HEK293 (cell line): Measurements from ENCODE around the gene UGT1A10.

ENCODE experiments used
- CTCF ChIA-PET: fragments of 350-600 bp; formaldehyde crosslinking; extraction: SDS; loops from one replicate; lab custom pipeline; 2021; ENCODE audit warnings: antibody characterized with exemption; lab: Yijun Ruan, JAX
- POLR2A ChIA-PET: fragments of 300-600 bp; formaldehyde crosslinking; extraction: SDS; loops from one replicate; lab custom pipeline; 2020; ENCODE audit warnings: antibody characterized with exemption, inconsistent platforms; lab: Yijun Ruan, JAX
- H3K27ac ChIP-seq: fragments of 200-500 bp; sonication (Bioruptor generic); 2 replicates; pipeline ENCODE4 v1.5.1; 2014; ENCODE audit warnings: low read depth, low read length, control low read depth, inconsistent platforms; ENCODE audit errors: extremely low read depth
- H3K36me3 ChIP-seq, 2 experiments: fragments of 200-500 bp in 1 of 2; sonication (Bioruptor generic) in 1 of 2; 1 replicate in 1 of 2; 2 replicates in 1 of 2; pipeline ENCODE4 v1.5.1; 2014 to 2017; ENCODE audit warnings: inconsistent platforms in 2 of 2, low read length in 2 of 2; ENCODE audit not compliant: control insufficient read depth in 2 of 2, insufficient read depth in 1 of 2
- H3K4me1 ChIP-seq: fragments of 200-500 bp; sonication (Bioruptor generic); 2 replicates; pipeline ENCODE4 v1.5.1; 2014; ENCODE audit warnings: mild to moderate bottlenecking, low read length, inconsistent platforms; ENCODE audit not compliant: control insufficient read depth, insufficient read depth
- H3K4me3 ChIP-seq: 2 replicates; pipeline ENCODE4 v1.5.1; 2011; ENCODE audit warnings: low read depth, mild to moderate bottlenecking, control low read depth, low read length, moderate library complexity
- H3K9me3 ChIP-seq: fragments of 200-500 bp; sonication (Bioruptor generic); 2 replicates; pipeline ENCODE4 v1.5.1; 2014; ENCODE audit warnings: low read depth, low read length, inconsistent platforms; ENCODE audit not compliant: control insufficient read depth, insufficient read depth
- IKZF3 ChIP-seq: fragments of 450-650 bp; IDR thresholded peaks from 2 replicates; pipeline ENCODE4 v1.5.0; 2018; ENCODE audit warnings: missing biosample characterization, mild to moderate bottlenecking, missing genetic modification characterization, moderate library complexity
- SP2 ChIP-seq: fragments of 450-650 bp; formaldehyde crosslinking; IDR thresholded peaks from 2 replicates; pipeline ENCODE4 v1.5.1; 2016; ENCODE audit warnings: missing biosample characterization, missing genetic modification characterization
- ZFHX2 ChIP-seq: fragments of 450-650 bp; formaldehyde crosslinking; conservative IDR thresholded peaks from 2 replicates; pipeline ENCODE4 v1.5.1; 2016; ENCODE audit warnings: missing biosample characterization, missing genetic modification characterization
- ZNF121 ChIP-seq: fragments of 450-650 bp; formaldehyde crosslinking; IDR thresholded peaks from 2 replicates; pipeline ENCODE4 v1.5.1; 2016; ENCODE audit warnings: missing biosample characterization, missing genetic modification characterization
- ZNF157 ChIP-seq: fragments of 450-650 bp; formaldehyde crosslinking; IDR thresholded peaks from 2 replicates; pipeline ENCODE4 v1.5.1; 2016; ENCODE audit warnings: missing biosample characterization, missing genetic modification characterization
- ZNF175 ChIP-seq: fragments of 450-650 bp; formaldehyde crosslinking; IDR thresholded peaks from 2 replicates; pipeline ENCODE4 v1.5.1; 2016; ENCODE audit warnings: missing biosample characterization, missing genetic modification characterization
- ZNF324 ChIP-seq: fragments of 450-650 bp; formaldehyde crosslinking; IDR thresholded peaks from 2 replicates; pipeline ENCODE4 v1.5.1; 2016; ENCODE audit warnings: missing biosample characterization, missing genetic modification characterization
- ZNF501 ChIP-seq: fragments of 450-650 bp; formaldehyde crosslinking; IDR thresholded peaks from 2 replicates; pipeline ENCODE4 v1.5.1; 2016; ENCODE audit warnings: missing biosample characterization, missing genetic modification characterization
- ZNF785 ChIP-seq: fragments of 450-650 bp; formaldehyde crosslinking; IDR thresholded peaks from 2 replicates; pipeline ENCODE4 v1.5.1; 2016; ENCODE audit warnings: missing biosample characterization, missing genetic modification characterization
- TF ChIP-seq, protein P1 (sequence below): fragments of 450-650 bp; formaldehyde crosslinking; IDR thresholded peaks from 2 replicates; pipeline ENCODE4 v1.5.1; 2017; ENCODE audit warnings: missing biosample characterization, missing genetic modification characterization
- TF ChIP-seq, protein P2 (sequence below): fragments of 450-650 bp; formaldehyde crosslinking; IDR thresholded peaks from 2 replicates; pipeline ENCODE4 v1.5.1; 2016; ENCODE audit warnings: missing biosample characterization, missing genetic modification characterization
- TF ChIP-seq, protein P3 (sequence below): fragments of 450-650 bp; formaldehyde crosslinking; IDR thresholded peaks from 2 replicates; pipeline ENCODE4 v1.5.1; 2017; ENCODE audit warnings: missing biosample characterization, missing genetic modification characterization
- TF ChIP-seq, protein P4 (sequence below): fragments of 450-650 bp; formaldehyde crosslinking; IDR thresholded peaks from 2 replicates; pipeline ENCODE4 v1.5.1; 2016; ENCODE audit warnings: missing biosample characterization, missing genetic modification characterization
- TF ChIP-seq, protein P5 (sequence below): fragments of 450-650 bp; formaldehyde crosslinking; IDR thresholded peaks from 2 replicates; pipeline ENCODE4 v1.5.1; 2017; ENCODE audit warnings: missing biosample characterization, missing genetic modification characterization
- TF ChIP-seq, protein P6 (sequence below): fragments of 450-650 bp; formaldehyde crosslinking; IDR thresholded peaks from 2 replicates; pipeline ENCODE4 v1.5.1; 2017; ENCODE audit warnings: missing biosample characterization, mild to moderate bottlenecking, missing genetic modification characterization, moderate library complexity
- TF ChIP-seq, protein P7 (sequence below): fragments of 450-650 bp; formaldehyde crosslinking; IDR thresholded peaks from 2 replicates; pipeline ENCODE4 v1.5.1; 2016; ENCODE audit warnings: missing biosample characterization, missing genetic modification characterization

UGT1A10 gene

DNA sequence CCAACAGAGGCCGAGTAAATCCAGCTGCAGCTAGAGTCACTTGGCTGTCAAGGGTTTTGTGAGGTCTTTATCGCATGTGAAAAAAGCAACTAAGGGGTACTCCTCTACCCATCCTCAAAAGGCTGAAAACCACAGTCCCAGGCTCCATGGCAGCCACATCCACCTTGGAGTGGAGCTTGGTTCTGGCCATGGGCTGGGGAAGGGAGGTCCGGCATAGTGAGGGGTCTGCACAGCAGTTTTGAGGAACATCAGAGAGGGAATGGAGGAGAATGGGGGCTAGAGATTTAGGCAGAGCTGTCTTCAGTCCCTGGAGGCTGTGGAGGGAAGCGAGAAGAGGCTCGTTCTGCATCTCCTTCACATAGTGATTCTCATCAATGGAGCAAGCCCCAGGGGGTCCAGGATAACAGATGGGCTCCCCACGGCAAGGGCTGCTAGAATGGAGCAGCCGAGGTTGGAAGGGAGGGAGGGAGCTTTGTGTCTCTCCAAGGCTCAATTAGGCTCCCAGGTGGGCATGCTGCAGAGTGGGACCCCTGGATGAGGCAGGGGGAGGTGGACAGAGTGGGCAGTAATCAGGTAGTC is 162.9 kb downstream of the UGT1A10 start (continued):
- TF ChIP-seq, protein P1, sequence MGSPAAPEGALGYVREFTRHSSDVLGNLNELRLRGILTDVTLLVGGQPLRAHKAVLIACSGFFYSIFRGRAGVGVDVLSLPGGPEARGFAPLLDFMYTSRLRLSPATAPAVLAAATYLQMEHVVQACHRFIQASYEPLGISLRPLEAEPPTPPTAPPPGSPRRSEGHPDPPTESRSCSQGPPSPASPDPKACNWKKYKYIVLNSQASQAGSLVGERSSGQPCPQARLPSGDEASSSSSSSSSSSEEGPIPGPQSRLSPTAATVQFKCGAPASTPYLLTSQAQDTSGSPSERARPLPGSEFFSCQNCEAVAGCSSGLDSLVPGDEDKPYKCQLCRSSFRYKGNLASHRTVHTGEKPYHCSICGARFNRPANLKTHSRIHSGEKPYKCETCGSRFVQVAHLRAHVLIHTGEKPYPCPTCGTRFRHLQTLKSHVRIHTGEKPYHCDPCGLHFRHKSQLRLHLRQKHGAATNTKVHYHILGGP: no peak
- TF ChIP-seq ZNF175 (tag by site-specific recombination): no peak

DNA sequence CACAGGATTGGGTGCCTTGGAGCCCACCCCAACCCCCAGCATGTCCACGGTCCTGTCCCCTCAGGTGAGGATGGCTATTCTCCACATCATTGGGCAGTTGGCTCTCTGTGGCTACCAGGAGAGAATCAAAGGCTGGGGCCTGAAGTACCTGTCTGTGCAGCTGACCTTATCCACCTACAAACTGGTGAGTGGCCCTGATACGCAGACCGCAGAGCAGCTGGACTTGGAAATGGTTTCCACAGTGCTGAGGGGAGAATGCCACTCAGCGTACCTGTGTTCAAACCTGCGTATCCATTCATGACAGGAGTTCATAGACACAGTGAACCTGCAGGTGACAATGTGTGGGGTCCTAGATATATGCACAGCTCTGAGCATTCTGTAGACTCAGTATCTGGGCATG is 163.5 kb downstream of the UGT1A10 start:
- TF ChIP-seq ZNF501 (tag by site-specific recombination) (no peak), SP2 (tag by site-specific recombination) (no peak)
- TF ChIP-seq, protein P2, sequence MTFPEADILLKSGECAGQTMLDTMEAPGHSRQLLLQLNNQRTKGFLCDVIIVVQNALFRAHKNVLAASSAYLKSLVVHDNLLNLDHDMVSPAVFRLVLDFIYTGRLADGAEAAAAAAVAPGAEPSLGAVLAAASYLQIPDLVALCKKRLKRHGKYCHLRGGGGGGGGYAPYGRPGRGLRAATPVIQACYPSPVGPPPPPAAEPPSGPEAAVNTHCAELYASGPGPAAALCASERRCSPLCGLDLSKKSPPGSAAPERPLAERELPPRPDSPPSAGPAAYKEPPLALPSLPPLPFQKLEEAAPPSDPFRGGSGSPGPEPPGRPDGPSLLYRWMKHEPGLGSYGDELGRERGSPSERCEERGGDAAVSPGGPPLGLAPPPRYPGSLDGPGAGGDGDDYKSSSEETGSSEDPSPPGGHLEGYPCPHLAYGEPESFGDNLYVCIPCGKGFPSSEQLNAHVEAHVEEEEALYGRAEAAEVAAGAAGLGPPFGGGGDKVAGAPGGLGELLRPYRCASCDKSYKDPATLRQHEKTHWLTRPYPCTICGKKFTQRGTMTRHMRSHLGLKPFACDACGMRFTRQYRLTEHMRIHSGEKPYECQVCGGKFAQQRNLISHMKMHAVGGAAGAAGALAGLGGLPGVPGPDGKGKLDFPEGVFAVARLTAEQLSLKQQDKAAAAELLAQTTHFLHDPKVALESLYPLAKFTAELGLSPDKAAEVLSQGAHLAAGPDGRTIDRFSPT (tag by site-specific recombination): no peak
- TF ChIP-seq, protein P3, sequence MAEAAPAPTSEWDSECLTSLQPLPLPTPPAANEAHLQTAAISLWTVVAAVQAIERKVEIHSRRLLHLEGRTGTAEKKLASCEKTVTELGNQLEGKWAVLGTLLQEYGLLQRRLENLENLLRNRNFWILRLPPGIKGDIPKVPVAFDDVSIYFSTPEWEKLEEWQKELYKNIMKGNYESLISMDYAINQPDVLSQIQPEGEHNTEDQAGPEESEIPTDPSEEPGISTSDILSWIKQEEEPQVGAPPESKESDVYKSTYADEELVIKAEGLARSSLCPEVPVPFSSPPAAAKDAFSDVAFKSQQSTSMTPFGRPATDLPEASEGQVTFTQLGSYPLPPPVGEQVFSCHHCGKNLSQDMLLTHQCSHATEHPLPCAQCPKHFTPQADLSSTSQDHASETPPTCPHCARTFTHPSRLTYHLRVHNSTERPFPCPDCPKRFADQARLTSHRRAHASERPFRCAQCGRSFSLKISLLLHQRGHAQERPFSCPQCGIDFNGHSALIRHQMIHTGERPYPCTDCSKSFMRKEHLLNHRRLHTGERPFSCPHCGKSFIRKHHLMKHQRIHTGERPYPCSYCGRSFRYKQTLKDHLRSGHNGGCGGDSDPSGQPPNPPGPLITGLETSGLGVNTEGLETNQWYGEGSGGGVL (tag by site-specific recombination): no peak
- Histone ChIP-seq H3K36me3 (no peaks in the 10 kb centered on the region), H3K9me3 (no peaks in the 10 kb centered on the region), H3K27ac (no peak overlapping the region), H3K4me1 (no peaks in the 10 kb centered on the region), H3K4me3 (no peak overlapping the region)
- CTCF ChIA-PET: no interaction called here
- POLR2A ChIA-PET: no interaction called here

DNA sequence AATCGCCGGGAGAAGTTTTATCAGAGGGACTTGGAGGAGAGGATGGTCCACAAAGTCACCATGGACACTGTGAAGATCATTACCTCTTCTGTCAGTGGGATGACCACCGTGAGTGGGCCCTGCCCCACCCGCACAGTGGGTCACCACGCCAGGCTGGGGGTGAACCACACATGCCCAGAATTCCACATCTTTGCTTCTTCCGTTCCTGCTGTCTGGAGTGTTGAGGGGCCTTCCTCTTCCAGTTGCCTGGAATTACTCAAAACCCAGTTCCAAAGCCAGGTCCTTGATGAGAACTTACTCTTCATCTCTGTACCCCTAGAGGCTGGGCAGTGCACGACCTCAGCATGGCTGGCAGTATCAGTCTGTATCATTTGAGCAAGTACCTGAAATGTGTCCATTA is 164.0 kb downstream of the UGT1A10 start:
- no peak overlapping the region for H3K4me3 ChIP-seq
- no peaks in the 10 kb centered on the region for H3K4me1 ChIP-seq
- TF ChIP-seq IKZF3 (tag by site-specific recombination): no peak
- no peak for TF ChIP-seq ZNF324 (tag by site-specific recombination)
- TF ChIP-seq, protein P4, sequence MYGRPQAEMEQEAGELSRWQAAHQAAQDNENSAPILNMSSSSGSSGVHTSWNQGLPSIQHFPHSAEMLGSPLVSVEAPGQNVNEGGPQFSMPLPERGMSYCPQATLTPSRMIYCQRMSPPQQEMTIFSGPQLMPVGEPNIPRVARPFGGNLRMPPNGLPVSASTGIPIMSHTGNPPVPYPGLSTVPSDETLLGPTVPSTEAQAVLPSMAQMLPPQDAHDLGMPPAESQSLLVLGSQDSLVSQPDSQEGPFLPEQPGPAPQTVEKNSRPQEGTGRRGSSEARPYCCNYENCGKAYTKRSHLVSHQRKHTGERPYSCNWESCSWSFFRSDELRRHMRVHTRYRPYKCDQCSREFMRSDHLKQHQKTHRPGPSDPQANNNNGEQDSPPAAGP (tag by site-specific recombination): no peak
- no peak for TF ChIP-seq ZNF785
- TF ChIP-seq ZNF157 (tag by site-specific recombination): no peak
- TF ChIP-seq ZNF501 (tag by site-specific recombination): no peak
- TF ChIP-seq, protein P5, sequence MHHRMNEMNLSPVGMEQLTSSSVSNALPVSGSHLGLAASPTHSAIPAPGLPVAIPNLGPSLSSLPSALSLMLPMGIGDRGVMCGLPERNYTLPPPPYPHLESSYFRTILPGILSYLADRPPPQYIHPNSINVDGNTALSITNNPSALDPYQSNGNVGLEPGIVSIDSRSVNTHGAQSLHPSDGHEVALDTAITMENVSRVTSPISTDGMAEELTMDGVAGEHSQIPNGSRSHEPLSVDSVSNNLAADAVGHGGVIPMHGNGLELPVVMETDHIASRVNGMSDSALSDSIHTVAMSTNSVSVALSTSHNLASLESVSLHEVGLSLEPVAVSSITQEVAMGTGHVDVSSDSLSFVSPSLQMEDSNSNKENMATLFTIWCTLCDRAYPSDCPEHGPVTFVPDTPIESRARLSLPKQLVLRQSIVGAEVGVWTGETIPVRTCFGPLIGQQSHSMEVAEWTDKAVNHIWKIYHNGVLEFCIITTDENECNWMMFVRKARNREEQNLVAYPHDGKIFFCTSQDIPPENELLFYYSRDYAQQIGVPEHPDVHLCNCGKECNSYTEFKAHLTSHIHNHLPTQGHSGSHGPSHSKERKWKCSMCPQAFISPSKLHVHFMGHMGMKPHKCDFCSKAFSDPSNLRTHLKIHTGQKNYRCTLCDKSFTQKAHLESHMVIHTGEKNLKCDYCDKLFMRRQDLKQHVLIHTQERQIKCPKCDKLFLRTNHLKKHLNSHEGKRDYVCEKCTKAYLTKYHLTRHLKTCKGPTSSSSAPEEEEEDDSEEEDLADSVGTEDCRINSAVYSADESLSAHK (tag by site-specific recombination): no peak
- TF ChIP-seq ZNF121 (tag by site-specific recombination): no peak
- TF ChIP-seq, protein P6, sequence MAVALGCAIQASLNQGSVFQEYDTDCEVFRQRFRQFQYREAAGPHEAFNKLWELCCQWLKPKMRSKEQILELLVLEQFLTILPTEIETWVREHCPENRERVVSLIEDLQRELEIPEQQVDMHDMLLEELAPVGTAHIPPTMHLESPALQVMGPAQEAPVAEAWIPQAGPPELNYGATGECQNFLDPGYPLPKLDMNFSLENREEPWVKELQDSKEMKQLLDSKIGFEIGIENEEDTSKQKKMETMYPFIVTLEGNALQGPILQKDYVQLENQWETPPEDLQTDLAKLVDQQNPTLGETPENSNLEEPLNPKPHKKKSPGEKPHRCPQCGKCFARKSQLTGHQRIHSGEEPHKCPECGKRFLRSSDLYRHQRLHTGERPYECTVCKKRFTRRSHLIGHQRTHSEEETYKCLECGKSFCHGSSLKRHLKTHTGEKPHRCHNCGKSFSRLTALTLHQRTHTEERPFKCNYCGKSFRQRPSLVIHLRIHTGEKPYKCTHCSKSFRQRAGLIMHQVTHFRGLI (tag by site-specific recombination): no peak
- TF ChIP-seq, protein P7, sequence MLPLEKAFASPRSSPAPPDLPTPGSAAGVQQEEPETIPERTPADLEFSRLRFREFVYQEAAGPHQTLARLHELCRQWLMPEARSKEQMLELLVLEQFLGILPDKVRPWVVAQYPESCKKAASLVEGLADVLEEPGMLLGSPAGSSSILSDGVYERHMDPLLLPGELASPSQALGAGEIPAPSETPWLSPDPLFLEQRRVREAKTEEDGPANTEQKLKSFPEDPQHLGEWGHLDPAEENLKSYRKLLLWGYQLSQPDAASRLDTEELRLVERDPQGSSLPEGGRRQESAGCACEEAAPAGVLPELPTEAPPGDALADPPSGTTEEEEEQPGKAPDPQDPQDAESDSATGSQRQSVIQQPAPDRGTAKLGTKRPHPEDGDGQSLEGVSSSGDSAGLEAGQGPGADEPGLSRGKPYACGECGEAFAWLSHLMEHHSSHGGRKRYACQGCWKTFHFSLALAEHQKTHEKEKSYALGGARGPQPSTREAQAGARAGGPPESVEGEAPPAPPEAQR (tag by site-specific recombination): no peak
- TF ChIP-seq ZFHX2 (tag by site-specific recombination): no peak
- POLR2A ChIA-PET: no interaction called here
- no peaks in the 10 kb centered on the region for H3K9me3 ChIP-seq
- CTCF ChIA-PET: no interaction called here
- no peaks in the 10 kb centered on the region for H3K36me3 ChIP-seq
- H3K27ac ChIP-seq: no peak overlapping the region
